ENCODE results near the gene DLG5.

DNA sequence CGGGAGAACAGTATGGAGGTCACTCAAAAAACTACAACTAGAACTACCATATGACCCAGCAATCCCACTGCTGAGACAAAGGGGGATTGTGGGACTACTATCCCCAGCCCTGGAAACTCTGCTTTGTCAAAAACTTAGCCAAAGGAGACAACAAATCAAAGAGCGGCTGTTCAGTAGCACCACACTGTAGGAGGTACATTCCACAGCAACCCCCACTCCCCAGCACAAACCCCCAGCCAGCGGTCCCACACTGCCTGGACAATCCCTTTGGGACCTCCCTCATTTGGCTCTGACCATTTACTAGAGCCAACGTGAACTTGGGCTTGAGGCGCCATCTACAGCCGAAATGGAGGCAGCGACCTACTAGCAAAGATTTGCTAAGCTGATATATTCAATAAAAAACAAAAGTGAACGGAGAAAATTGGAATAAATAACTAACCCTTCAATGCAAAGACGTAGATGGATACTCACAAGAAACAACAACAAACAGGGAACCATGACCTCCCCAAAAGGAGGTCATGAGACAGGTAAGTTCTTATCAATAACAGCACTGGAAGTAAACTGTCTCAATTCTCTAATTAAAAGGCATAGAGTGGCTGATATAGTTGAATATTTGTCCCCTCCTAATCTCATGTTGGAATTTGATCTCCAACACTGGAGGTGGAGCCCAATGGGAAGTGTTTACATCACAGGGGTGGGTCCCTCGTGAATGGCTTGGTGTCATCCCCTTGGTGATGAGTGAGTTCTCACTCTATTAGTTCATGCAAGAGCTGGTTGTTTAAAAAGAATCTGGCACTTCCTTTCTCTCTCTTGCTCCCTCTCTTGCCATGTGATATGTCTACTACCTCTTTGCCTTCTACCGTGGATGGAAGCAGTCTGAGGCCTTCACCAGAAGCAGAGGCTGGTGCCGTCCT, 170.0 kb downstream of the DLG5 start:
- TF ChIP-seq, protein P1, sequence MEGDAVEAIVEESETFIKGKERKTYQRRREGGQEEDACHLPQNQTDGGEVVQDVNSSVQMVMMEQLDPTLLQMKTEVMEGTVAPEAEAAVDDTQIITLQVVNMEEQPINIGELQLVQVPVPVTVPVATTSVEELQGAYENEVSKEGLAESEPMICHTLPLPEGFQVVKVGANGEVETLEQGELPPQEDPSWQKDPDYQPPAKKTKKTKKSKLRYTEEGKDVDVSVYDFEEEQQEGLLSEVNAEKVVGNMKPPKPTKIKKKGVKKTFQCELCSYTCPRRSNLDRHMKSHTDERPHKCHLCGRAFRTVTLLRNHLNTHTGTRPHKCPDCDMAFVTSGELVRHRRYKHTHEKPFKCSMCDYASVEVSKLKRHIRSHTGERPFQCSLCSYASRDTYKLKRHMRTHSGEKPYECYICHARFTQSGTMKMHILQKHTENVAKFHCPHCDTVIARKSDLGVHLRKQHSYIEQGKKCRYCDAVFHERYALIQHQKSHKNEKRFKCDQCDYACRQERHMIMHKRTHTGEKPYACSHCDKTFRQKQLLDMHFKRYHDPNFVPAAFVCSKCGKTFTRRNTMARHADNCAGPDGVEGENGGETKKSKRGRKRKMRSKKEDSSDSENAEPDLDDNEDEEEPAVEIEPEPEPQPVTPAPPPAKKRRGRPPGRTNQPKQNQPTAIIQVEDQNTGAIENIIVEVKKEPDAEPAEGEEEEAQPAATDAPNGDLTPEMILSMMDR (IDR thresholded peaks at IDR 0.05): peak in 4 of 6 experiments; percentile 21 to 51 (median 38)
- no peak for TF ChIP-seq POLR2A (IDR thresholded peaks at IDR 0.05)

Measured in Peyer's patch (tissue), 4 donors.